ENCODE results near the gene PITPNB.

PITPNB gene

DNA sequence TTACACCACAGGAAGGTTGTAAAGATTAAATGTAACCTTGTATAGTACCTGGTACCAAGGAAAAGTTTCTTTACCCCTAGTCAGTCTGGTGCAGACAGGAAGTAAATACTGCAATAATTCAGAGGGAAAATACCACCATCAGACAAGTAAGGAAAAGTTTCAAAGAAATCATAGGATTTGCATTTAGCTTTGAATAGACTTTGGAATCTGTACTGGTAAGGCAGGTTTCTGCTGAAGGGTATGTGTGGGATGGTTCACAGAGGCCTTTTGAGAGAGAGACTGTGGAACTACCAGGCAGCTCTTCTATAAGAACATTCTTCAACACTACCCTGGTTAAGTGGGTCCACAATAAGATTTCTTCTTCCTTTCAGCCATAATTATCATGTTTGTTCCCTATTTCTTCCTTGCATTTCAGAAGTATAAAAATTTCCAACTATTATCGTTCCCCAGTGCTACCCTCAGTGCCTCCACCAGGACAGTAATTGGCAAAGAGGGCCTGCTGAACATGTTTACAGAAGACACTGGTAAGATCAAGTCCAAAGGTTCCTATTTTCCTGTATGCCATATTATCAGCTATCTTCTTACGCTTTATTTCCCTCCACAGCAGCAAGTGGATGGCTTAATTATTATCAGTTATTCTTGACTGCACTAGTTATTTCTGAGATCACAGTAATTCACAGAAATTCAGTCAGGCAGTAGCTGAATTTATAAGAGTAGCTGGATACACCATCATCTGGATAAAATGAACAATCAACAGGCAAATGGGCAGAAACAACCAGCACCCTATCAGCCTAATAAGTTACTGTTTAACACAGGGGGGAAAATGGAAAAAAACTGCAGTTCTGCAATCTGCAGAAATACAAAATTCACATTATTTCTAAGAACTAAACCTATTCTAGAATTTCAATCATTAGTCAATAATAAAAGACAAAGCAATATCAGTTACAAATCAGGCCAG, 48.5 kb downstream of the PITPNB start:
- no peak for ATAC-seq
- TF ChIP-seq ZNF8 (CRISPR knock-in tag; IDR thresholded peaks at IDR 0.05) (no peak), ESRRG (CRISPR knock-in tag; IDR thresholded peaks at IDR 0.05) (no peak), ZFP3 (CRISPR knock-in tag; IDR thresholded peaks at IDR 0.05) (no peak), OSR1 (CRISPR knock-in tag; IDR thresholded peaks at IDR 0.05) (no peak), TSHZ2 (CRISPR knock-in tag; IDR thresholded peaks at IDR 0.05) (no peak), TCF4 (CRISPR knock-in tag; IDR thresholded peaks at IDR 0.05; ENCODE audit: borderline replicate concordance) (no peak), BACH2 (CRISPR knock-in tag; IDR thresholded peaks at IDR 0.05; ENCODE audit: borderline replicate concordance) (no peak), ZFP30 (CRISPR knock-in tag; IDR thresholded peaks at IDR 0.05) (no peak), RARB (CRISPR knock-in tag; IDR thresholded peaks at IDR 0.05) (no peak), ZNF565 (CRISPR knock-in tag; conservative IDR thresholded peaks at IDR 0.05; ENCODE audit: low read depth) (no peak), ZNF70 (CRISPR knock-in tag; IDR thresholded peaks at IDR 0.05) (no peak), ARNTL (CRISPR knock-in tag; IDR thresholded peaks at IDR 0.05; ENCODE audit: borderline replicate concordance, low read depth) (no peak), TOX (CRISPR knock-in tag; IDR thresholded peaks at IDR 0.05; ENCODE audit: borderline replicate concordance) (no peak), CSRNP3 (CRISPR knock-in tag; IDR thresholded peaks at IDR 0.05) (no peak), ISL1 (CRISPR knock-in tag; IDR thresholded peaks at IDR 0.05) (no peak), ZC3H10 (CRISPR knock-in tag; IDR thresholded peaks at IDR 0.05) (no peak)
- TF ChIP-seq, protein P1, sequence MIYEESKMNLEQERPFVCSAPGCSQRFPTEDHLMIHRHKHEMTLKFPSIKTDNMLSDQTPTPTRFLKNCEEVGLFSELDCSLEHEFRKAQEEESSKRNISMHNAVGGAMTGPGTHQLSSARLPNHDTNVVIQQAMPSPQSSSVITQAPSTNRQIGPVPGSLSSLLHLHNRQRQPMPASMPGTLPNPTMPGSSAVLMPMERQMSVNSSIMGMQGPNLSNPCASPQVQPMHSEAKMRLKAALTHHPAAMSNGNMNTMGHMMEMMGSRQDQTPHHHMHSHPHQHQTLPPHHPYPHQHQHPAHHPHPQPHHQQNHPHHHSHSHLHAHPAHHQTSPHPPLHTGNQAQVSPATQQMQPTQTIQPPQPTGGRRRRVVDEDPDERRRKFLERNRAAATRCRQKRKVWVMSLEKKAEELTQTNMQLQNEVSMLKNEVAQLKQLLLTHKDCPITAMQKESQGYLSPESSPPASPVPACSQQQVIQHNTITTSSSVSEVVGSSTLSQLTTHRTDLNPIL (CRISPR knock-in tag; IDR thresholded peaks at IDR 0.05; ENCODE audit: low read depth): no peak
- TF ChIP-seq, protein P2, sequence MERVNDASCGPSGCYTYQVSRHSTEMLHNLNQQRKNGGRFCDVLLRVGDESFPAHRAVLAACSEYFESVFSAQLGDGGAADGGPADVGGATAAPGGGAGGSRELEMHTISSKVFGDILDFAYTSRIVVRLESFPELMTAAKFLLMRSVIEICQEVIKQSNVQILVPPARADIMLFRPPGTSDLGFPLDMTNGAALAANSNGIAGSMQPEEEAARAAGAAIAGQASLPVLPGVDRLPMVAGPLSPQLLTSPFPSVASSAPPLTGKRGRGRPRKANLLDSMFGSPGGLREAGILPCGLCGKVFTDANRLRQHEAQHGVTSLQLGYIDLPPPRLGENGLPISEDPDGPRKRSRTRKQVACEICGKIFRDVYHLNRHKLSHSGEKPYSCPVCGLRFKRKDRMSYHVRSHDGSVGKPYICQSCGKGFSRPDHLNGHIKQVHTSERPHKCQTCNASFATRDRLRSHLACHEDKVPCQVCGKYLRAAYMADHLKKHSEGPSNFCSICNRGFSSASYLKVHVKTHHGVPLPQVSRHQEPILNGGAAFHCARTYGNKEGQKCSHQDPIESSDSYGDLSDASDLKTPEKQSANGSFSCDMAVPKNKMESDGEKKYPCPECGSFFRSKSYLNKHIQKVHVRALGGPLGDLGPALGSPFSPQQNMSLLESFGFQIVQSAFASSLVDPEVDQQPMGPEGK (CRISPR knock-in tag; IDR thresholded peaks at IDR 0.05; ENCODE audit: borderline replicate concordance): no peak

GRCh38 chr22:27868732-27869282, 50.2 kb downstream of the PITPNB start:
- TF ChIP-seq, protein P2 (CRISPR knock-in tag; IDR thresholded peaks at IDR 0.05; ENCODE audit: borderline replicate concordance): no peak
- no peak for TF ChIP-seq ZNF565 (CRISPR knock-in tag; conservative IDR thresholded peaks at IDR 0.05; ENCODE audit: low read depth)
- no peak for TF ChIP-seq GLIS3 (CRISPR knock-in tag; IDR thresholded peaks at IDR 0.05)
- no peak for TF ChIP-seq ZNF70 (CRISPR knock-in tag; IDR thresholded peaks at IDR 0.05)
- TF ChIP-seq, protein P1 (CRISPR knock-in tag; IDR thresholded peaks at IDR 0.05; ENCODE audit: low read depth): no peak
- no peak for TF ChIP-seq BACH2 (CRISPR knock-in tag; IDR thresholded peaks at IDR 0.05; ENCODE audit: borderline replicate concordance)
- no peak for TF ChIP-seq POU6F1 (CRISPR knock-in tag; IDR thresholded peaks at IDR 0.05; ENCODE audit: borderline replicate concordance, low read depth)
- no peak for TF ChIP-seq TOX (CRISPR knock-in tag; IDR thresholded peaks at IDR 0.05; ENCODE audit: borderline replicate concordance)
- TF ChIP-seq ESRRG (CRISPR knock-in tag; IDR thresholded peaks at IDR 0.05): no peak
- no peak for TF ChIP-seq TCF4 (CRISPR knock-in tag; IDR thresholded peaks at IDR 0.05; ENCODE audit: borderline replicate concordance)
- TF ChIP-seq SNAI2 (CRISPR knock-in tag; IDR thresholded peaks at IDR 0.05): no peak
- no peak for TF ChIP-seq ISL1 (CRISPR knock-in tag; IDR thresholded peaks at IDR 0.05)
- TF ChIP-seq ZNF8 (CRISPR knock-in tag; IDR thresholded peaks at IDR 0.05): no peak
- no peak for TF ChIP-seq CSRNP3 (CRISPR knock-in tag; IDR thresholded peaks at IDR 0.05)
- no peak for TF ChIP-seq OSR1 (CRISPR knock-in tag; IDR thresholded peaks at IDR 0.05)
- no peak for ATAC-seq
